GM21717 (cell line): ENCODE results near the gene CCAR1.
A peak's percentile ranks its signal among the peaks of the same experiment; 100 is the strongest.
"Not testable (repeated sequence)": the region's sequence is repeated elsewhere in the genome, so short reads cannot be mapped to it uniquely, and the experiment has no call there.

Source experiments
- ATAC-seq: cut with Tn5 transposase; IDR thresholded peaks from one replicate; pipeline ENCODE4 v1.9.1; 2021; ENCODE audit warnings: mild to moderate bottlenecking, moderate library complexity; ENCODE audit not compliant: unreplicated experiment

Gene CCAR1

GRCh38 chr10:68827592-68827959 is 106.5 kb downstream of the CCAR1 start:
- ATAC-seq: peak; percentile 32

DNA sequence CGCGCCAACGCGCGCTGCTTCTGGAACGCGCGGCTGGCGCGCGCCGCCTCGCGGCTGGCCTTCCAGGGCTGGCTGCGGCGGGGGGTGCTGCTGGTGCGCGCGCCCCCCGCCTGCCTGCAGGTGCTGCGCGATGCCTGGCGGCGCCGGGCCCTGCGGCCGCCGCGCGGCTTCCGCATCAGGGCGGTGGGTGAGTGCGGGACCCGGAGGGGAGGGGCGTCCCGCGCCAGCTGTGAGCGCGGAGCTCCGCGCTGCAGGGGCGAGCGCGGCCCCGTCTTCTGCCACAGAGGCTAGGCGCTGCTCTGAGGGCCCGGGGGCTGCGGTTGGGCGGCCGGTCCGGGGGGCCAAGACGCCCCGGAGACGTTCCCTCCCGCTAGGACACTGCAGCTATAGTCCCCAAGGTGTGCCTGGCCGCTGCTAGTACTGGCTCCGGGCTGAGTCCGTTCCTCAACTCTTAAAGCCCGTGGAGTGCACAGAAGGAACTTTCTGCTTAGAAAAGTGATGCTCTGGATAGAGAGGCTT is 107.1 kb downstream of the CCAR1 start:
- peak; percentile 38 for ATAC-seq

DNA sequence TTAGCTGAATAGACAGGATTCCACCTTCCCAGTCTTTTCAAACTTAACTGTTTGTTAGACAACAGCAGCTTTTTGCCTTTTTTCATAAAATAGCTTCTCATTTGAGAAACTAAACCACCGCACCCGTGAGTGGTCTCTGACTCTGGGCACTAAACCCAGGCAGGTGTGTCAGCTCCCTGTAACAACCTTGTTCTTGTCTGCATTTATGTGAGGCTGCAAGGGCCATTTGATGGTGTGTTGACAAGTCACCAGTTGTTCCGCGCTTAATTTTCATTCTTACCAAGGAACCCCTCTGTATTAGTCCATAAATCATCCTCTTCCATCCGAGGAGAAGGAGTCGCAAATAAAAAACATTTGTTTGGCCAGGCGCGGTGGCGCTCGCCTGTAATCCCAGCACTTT is 107.8 kb downstream of the CCAR1 start:
- ATAC-seq: no peak

DNA sequence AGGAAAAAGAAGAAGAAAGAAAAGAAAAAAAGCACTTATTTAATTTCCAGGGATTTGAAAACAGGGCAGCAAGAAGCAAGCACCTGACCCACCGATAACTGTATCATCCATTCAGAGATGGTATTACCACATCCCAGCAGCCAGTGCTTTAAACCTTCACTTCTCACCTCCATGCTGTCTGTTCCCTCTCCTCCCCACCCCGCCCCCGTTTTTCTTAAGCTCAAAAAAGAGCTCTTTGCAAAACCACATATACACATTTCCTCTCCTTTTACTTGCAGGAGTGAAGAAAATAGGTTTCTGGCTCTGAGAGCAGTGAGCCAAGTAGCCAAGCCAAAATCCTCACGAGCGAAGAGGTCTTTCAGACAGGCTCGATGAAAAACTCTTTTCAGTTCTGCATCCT is 108.5 kb downstream of the CCAR1 start:
- ATAC-seq: no peak

DNA sequence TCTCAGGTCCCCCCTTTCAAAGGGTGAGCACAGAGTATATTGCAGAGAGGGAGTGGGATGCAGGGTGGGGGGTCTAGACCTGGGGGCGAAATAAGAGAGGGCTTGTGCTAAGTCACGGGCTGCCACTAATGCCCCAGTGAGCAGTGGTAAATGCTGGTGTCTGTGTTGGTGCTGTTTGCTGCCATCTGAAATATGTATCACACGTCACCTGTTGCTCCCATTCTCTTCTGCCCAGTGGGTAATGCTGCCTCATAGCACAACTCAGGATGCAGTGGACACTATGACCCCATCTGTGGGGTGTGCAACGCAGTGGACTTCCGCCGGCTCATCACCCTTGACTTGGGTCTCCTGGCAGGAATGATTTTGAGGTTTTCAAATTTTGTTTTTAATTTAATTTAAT is 108.9 kb downstream of the CCAR1 start:
- ATAC-seq: no peak

DNA sequence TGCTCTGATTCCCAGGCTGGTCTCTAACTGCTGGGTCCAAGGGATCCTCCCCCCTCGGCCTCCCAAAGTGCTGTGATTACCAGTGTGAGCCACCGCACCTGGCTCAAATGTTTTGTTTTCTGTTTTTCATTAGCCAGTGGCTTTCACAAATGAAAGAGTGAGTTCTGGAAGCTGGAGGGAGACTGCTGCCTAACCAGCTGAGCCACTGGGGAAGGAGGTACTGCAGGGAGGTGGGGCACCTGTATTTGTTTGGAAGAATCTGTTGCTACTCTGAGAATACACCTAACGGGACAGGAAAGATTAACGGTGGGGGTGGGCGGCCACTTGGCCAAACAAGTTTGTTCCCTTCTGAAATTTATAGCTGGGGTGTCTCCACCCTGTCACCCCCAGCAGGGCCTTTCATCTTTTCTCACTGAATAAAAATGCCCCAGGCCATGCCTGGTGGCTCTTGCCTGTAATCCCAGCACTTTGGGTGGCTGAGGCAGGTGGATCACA is 111.0 kb downstream of the CCAR1 start:
- no peak for ATAC-seq

DNA sequence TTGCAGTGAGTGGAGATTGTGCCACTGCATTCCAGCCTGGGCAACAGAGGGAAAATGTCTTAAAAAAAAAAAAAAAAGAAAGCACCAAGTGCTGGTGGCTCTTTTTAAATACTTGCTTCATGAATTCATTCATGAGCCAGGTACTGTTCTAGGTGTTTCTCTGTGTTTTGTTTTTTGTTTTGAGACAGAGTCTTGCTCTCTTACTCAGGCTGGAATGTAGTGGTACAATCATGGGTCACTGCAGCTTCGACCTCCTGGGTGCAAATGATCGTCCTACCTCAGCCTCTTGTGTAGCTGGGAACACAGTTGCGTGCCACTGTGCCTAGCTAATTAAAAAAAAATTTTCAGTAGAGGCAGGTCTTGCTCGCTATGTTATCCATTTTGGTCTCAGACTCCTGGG is 111.6 kb downstream of the CCAR1 start:
- no peak for ATAC-seq

- no peak for ATAC-seq
These were observed 116.7 kb downstream of the CCAR1 start for GRCh38 chr10:68837626-68838322.

- not testable (repeated sequence) for ATAC-seq
These were observed 119.6 kb downstream of the CCAR1 start for GRCh38 chr10:68840650-68841049.
